Caco-2 (cell line): ENCODE results near the gene LRRC47. TPM values are rescaled to one million over a fixed set of nuclear protein-coding genes. Genes with fewer than 3 reads are reported as not detected.

Experiments used
- BruUV-seq: library from RNA; stranded (reverse); fragments of 400-500 nt; replicated peaks from 2 replicates; lab custom pipeline; 2021; lab: Mats Ljungman, UMichigan
- CTCF ChIA-PET: fragments of 300-600 bp; sonication (Branson Sonifier 250); formaldehyde crosslinking; loops from one replicate; lab custom pipeline; 2022; ENCODE audit warnings: antibody characterized with exemption; lab: Charles Lee
- POLR2A ChIA-PET: fragments of 300-600 bp; sonication (Branson Sonifier 250); formaldehyde crosslinking; loops from one replicate; lab custom pipeline; 2022; ENCODE audit warnings: antibody characterized with exemption; lab: Charles Lee
- DNase-seq, 2 experiments: peaks; one replicate each; pipeline versions ENCODE4 v3.0.0 to v3.0.0-alpha.2; 2020 to 2022
- H3K27me3 ChIP-seq: replicated peaks from 2 replicates; pipeline ENCODE4 v1.6.0; 2011; ENCODE audit warnings: low read length; ENCODE audit not compliant: control insufficient read depth, insufficient read depth
- H3K36me3 ChIP-seq: 2 replicates; pipeline ENCODE4 v1.5.1; 2011; ENCODE audit warnings: low read length; ENCODE audit not compliant: control insufficient read depth, insufficient read depth
- H3K4me1 ChIP-seq: fragments of 250-450 bp; sonication (Bioruptor Pico); 2 replicates; pipeline ENCODE4 v1.5.1; 2020; ENCODE audit warnings: mild to moderate bottlenecking
- H3K4me3 ChIP-seq: 2 replicates; pipeline ENCODE4 v1.5.1; 2011; ENCODE audit warnings: low read depth, mild to moderate bottlenecking, control low read depth, low read length
- H3K9me3 ChIP-seq: fragments of 250-450 bp; sonication (Bioruptor Pico); 2 replicates; pipeline ENCODE4 v1.5.1; 2020; ENCODE audit warnings: mild to moderate bottlenecking, moderate library complexity
- H3K27ac Mint-ChIP-seq: one replicate; pipeline ENCODE4 v1.8.0; 2022; ENCODE audit warnings: mixed read lengths; ENCODE audit not compliant: unreplicated experiment
- H3K27me3 Mint-ChIP-seq: one replicate; pipeline ENCODE4 v1.8.0; 2022; ENCODE audit warnings: mixed read lengths; ENCODE audit not compliant: insufficient read depth, unreplicated experiment
- H3K36me3 Mint-ChIP-seq: one replicate; pipeline ENCODE4 v1.8.0; 2022; ENCODE audit warnings: mild to moderate bottlenecking, mixed read lengths; ENCODE audit not compliant: insufficient read depth, unreplicated experiment
- H3K4me1 Mint-ChIP-seq: one replicate; pipeline ENCODE4 v1.8.0; 2022; ENCODE audit warnings: low read depth, mixed read lengths; ENCODE audit not compliant: unreplicated experiment
- H3K4me3 Mint-ChIP-seq: one replicate; pipeline ENCODE4 v1.8.0; 2022; ENCODE audit warnings: mild to moderate bottlenecking, moderate library complexity, mixed read lengths; ENCODE audit not compliant: unreplicated experiment
- H3K9me3 Mint-ChIP-seq: one replicate; pipeline ENCODE4 v1.8.0; 2022; ENCODE audit warnings: mixed read lengths; ENCODE audit not compliant: unreplicated experiment
- CTCF ChIP-seq, 2 experiments: fragments of 200-600 bp in 1 of 2; IDR thresholded peaks; 1 replicate in 1 of 2; 2 replicates in 1 of 2; pipeline versions ENCODE4 v1.5.1 to v1.8.0; 2011 to 2022; ENCODE audit warnings: antibody characterized with exemption in 1 of 2, control low read depth in 1 of 2, inconsistent platforms in 1 of 2, low read depth in 1 of 2, low read length in 1 of 2, mild to moderate bottlenecking in 1 of 2, moderate library complexity in 1 of 2; ENCODE audit not compliant: insufficient read depth in 1 of 2, severe bottlenecking in 1 of 2, unreplicated experiment in 1 of 2
- intact Hi-C: fragments of 100-400 bp; cut with micrococcal nuclease; formaldehyde crosslinking; loops from one replicate; pipeline ENCODE4 v1.10.0; 2022; ENCODE audit not compliant: unreplicated experiment
- total RNA-seq: library from RNA; stranded (reverse); gene quantifications from 2 replicates; pipeline ENCODE4 v1.2.3, GENCODE V29; 2022

The LRRC47 gene
- total RNA-seq, 1 experiment from 2014 or later, result 48.5 TPM

- Mint-ChIP-seq H3K27ac (no peak overlapping the region), H3K4me3 (no peak overlapping the region), H3K36me3 (peaks cover 12% of the 10 kb centered on the region), H3K9me3 (no peaks in the 10 kb centered on the region), H3K27me3 (no peaks in the 10 kb centered on the region), H3K4me1 (no peaks in the 10 kb centered on the region)
- H3K4me1 ChIP-seq, result no peaks in the 10 kb centered on the region
- no peaks in the 10 kb centered on the region for H3K36me3 ChIP-seq
- H3K4me3 ChIP-seq, result no peak overlapping the region
- H3K27me3 ChIP-seq, result no peaks in the 10 kb centered on the region
- POLR2A ChIA-PET, result no interaction called here
- intact Hi-C loops, result no loop called here
- CTCF ChIA-PET, result no interaction called here
- no peaks in the 10 kb centered on the region for H3K9me3 ChIP-seq
- DNase-seq, result no peak
- BruUV-seq, result no TSS peak
- no peak for TF ChIP-seq CTCF (IDR thresholded peaks at IDR 0.05; ENCODE audit: insufficient read depth in 1 of 2, low read depth in 1 of 2, low read length in 1 of 2, severe bottlenecking in 1 of 2, unreplicated experiment in 1 of 2)
Measured at GRCh38 chr1:3824650-3825049, 28.4 kb upstream of the LRRC47 start.

- no peaks in the 10 kb centered on the region for H3K4me1 ChIP-seq
- no peak overlapping the region for H3K4me3 ChIP-seq
- no peak for DNase-seq
- H3K36me3 ChIP-seq, result no peaks in the 10 kb centered on the region
- H3K27ac Mint-ChIP-seq, result no peak overlapping the region
- H3K4me3 Mint-ChIP-seq, result no peak overlapping the region
- no peaks in the 10 kb centered on the region for H3K9me3 ChIP-seq
- no peaks in the 10 kb centered on the region for H3K4me1 Mint-ChIP-seq
- no peaks in the 10 kb centered on the region for H3K27me3 ChIP-seq
- peaks cover 17% of the 10 kb centered on the region for H3K36me3 Mint-ChIP-seq
- intact Hi-C loops, result no loop called here
- BruUV-seq, result no TSS peak
- H3K27me3 Mint-ChIP-seq, result no peaks in the 10 kb centered on the region
- no peak for TF ChIP-seq CTCF (IDR thresholded peaks at IDR 0.05; ENCODE audit: insufficient read depth in 1 of 2, low read depth in 1 of 2, low read length in 1 of 2, severe bottlenecking in 1 of 2, unreplicated experiment in 1 of 2)
- no peaks in the 10 kb centered on the region for H3K9me3 Mint-ChIP-seq
- POLR2A ChIA-PET, result no interaction called here
- CTCF ChIA-PET, result no interaction called here
Measured at GRCh38 chr1:3822421-3822820, 26.1 kb upstream of the LRRC47 start.

DNA sequence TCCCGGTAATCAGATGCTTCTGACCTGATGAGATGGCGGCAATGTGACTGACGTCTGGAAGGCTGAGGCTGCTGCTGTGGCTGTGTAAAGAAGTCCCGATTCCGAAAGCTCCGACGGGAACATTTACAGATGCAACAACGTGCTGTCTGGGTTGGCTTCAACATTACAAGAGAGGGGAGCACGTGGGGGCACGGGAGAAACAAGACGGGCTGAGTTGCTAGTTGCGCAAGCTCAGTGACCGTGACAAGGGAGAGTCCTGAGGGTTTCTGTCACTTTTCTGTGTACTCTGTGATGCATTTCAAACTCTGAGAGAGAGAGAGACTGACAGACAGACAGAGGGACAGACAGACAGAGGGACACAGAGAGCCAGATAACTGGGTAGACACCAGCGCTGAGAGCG, 25.6 kb upstream of the LRRC47 start:
- Mint-ChIP-seq H3K36me3 (peaks cover 17% of the 10 kb centered on the region), H3K9me3 (no peaks in the 10 kb centered on the region), H3K27me3 (no peaks in the 10 kb centered on the region), H3K4me3 (no peak overlapping the region), H3K4me1 (no peaks in the 10 kb centered on the region), H3K27ac (no peak overlapping the region)
- no peak for DNase-seq
- CTCF ChIA-PET, result no interaction called here
- Histone ChIP-seq H3K9me3 (no peaks in the 10 kb centered on the region), H3K27me3 (no peaks in the 10 kb centered on the region), H3K36me3 (no peaks in the 10 kb centered on the region), H3K4me1 (no peaks in the 10 kb centered on the region), H3K4me3 (no peak overlapping the region)
- intact Hi-C loops, result no loop called here
- POLR2A ChIA-PET, result no interaction called here
- BruUV-seq, result no TSS peak
- TF ChIP-seq CTCF (IDR thresholded peaks at IDR 0.05; ENCODE audit: insufficient read depth in 1 of 2, low read depth in 1 of 2, low read length in 1 of 2, severe bottlenecking in 1 of 2, unreplicated experiment in 1 of 2), result no peak
